OCI-LY7 (cell line): ENCODE data around the gene CATSPERD. TPM values are rescaled to one million over a fixed set of nuclear protein-coding genes. Genes with fewer than 3 reads are reported as not detected.

Experiments
- BruUV-seq: library from RNA; stranded (reverse); fragments of 400-500 nt; replicated peaks from 2 replicates; lab custom pipeline; 2021; lab: Mats Ljungman, UMichigan
- CTCF ChIA-PET: fragments of 300-600 bp; sonication (Branson Sonifier 250); formaldehyde crosslinking; loops from one replicate; lab custom pipeline; 2022; ENCODE audit warnings: antibody characterized with exemption; ENCODE audit not compliant: unreplicated experiment; lab: Charles Lee
- POLR2A ChIA-PET: fragments of 300-600 bp; sonication (Branson Sonifier 250); formaldehyde crosslinking; loops from one replicate; lab custom pipeline; 2022; ENCODE audit warnings: antibody characterized with exemption; lab: Charles Lee
- DNase-seq: peaks from one replicate; pipeline ENCODE4 v3.0.0-alpha.2; 2015; ENCODE audit warnings: low spot score
- H2AFZ ChIP-seq: fragments of 200-600 bp; sonication (generic), shearing (Covaris generic); 2 replicates; pipeline ENCODE4 v1.6.1; 2014; ENCODE audit warnings: mild to moderate bottlenecking, antibody characterized with exemption, low read length, moderate library complexity
- H3K27ac ChIP-seq: fragments of 200-600 bp; sonication (generic); 2 replicates; pipeline ENCODE4 v1.5.1; 2014; ENCODE audit warnings: mixed run types, low read depth, mild to moderate bottlenecking, moderate library complexity, low read length, inconsistent platforms; ENCODE audit not compliant: poor library complexity, severe bottlenecking
- H3K36me3 ChIP-seq: fragments of 200-600 bp; sonication (generic); 2 replicates; pipeline ENCODE4 v1.6.1; 2014; ENCODE audit warnings: mild to moderate bottlenecking, antibody characterized with exemption, low read length, moderate library complexity, mixed read lengths; ENCODE audit not compliant: insufficient read depth
- H3K4me1 ChIP-seq: fragments of 200-600 bp; sonication (generic); 2 replicates; pipeline ENCODE4 v1.5.1; 2014; ENCODE audit warnings: mild to moderate bottlenecking, low read length; ENCODE audit not compliant: insufficient read depth, poor library complexity, severe bottlenecking
- H3K4me2 ChIP-seq: fragments of 200-600 bp; sonication (generic); 2 replicates; pipeline ENCODE4 v1.6.1; 2014; ENCODE audit warnings: mild to moderate bottlenecking, low read length
- H3K4me3 ChIP-seq: fragments of 200-600 bp; sonication (generic); 2 replicates; pipeline ENCODE4 v1.5.1; 2014; ENCODE audit warnings: mild to moderate bottlenecking, low read depth, low read length; ENCODE audit not compliant: poor library complexity, severe bottlenecking
- H3K79me2 ChIP-seq: fragments of 200-600 bp; sonication (generic); 2 replicates; pipeline ENCODE4 v1.6.1; 2016; ENCODE audit warnings: low read depth, mild to moderate bottlenecking, low read length, moderate library complexity, mixed read lengths; ENCODE audit not compliant: insufficient read depth
- H3K9me2 ChIP-seq: fragments of 200-600 bp; sonication (generic); 2 replicates; pipeline ENCODE4 v1.6.1; 2016; ENCODE audit warnings: mild to moderate bottlenecking, low read length, mixed read lengths; ENCODE audit not compliant: insufficient read depth
- H3K9me3 ChIP-seq: fragments of 200-600 bp; sonication (generic); 2 replicates; pipeline ENCODE4 v1.6.1; 2014; ENCODE audit warnings: mild to moderate bottlenecking, mixed run types, low read length, mixed read lengths
- H4K20me1 ChIP-seq: fragments of 200-600 bp; sonication (generic); 2 replicates; pipeline ENCODE4 v1.6.1; 2014; ENCODE audit warnings: mild to moderate bottlenecking, antibody characterized with exemption, low read length, moderate library complexity, mixed read lengths; ENCODE audit not compliant: insufficient read depth
- CTCF ChIP-seq: fragments of 200-600 bp; sonication (generic); conservative IDR thresholded peaks from 2 replicates; pipeline ENCODE4 v1.5.1; 2014; ENCODE audit warnings: mild to moderate bottlenecking, antibody characterized with exemption, low read length, moderate library complexity, mixed read lengths
- EZH2phosphoT487 ChIP-seq: fragments of 200-600 bp; sonication (generic); IDR thresholded peaks from 2 replicates; pipeline ENCODE4 v1.6.1; 2018; ENCODE audit warnings: low read depth, borderline replicate concordance, mild to moderate bottlenecking, mixed run types, antibody characterized with exemption, low read length, moderate library complexity, mixed read lengths
- intact Hi-C: fragments of 100-400 bp; cut with micrococcal nuclease; formaldehyde crosslinking; loops from one replicate; pipeline ENCODE4 v1.10.0; 2022; ENCODE audit not compliant: unreplicated experiment
- total RNA-seq, 2 experiments: library from RNA; depleted of rRNA in 1 of 2; stranded (reverse); fragments of >200 nt in 1 of 2; shearing (Covaris generic) in 1 of 2; gene quantifications; 2 replicates each; pipeline ENCODE4 v1.2.3, GENCODE V29; 2014 to 2022

The CATSPERD gene
- total RNA-seq, 2 experiments from 2014 or later, result not detected

- H2AFZ ChIP-seq, result no peak overlapping the region
- POLR2A ChIA-PET, result interaction anchor here (0.7 kb wide), 2 partner anchors 16 to 1838 kb away, joined by 3 to 4 read pairs; partner anchors contain the start of gene RPL36
- no peak overlapping the region for H3K27ac ChIP-seq
- DNase-seq, result no peak
- no peak overlapping the region for H3K4me2 ChIP-seq
- peaks cover 91% of the 10 kb centered on the region for H3K36me3 ChIP-seq
- H3K9me2 ChIP-seq, result no peaks in the 10 kb centered on the region
- H3K4me1 ChIP-seq, result no peaks in the 10 kb centered on the region
- H4K20me1 ChIP-seq, result no peaks in the 10 kb centered on the region
- TF ChIP-seq EZH2phosphoT487, result no peak
- TF ChIP-seq CTCF, result no peak
- CTCF ChIA-PET, result interaction anchor here (0.6 kb wide), 1 partner anchor 246 kb away, joined by 3 read pairs; no protein-coding TSS in a partner anchor
- intact Hi-C loops, result no loop called here
- H3K9me3 ChIP-seq, result no peaks in the 10 kb centered on the region
- H3K4me3 ChIP-seq, result no peak overlapping the region
- no peaks in the 10 kb centered on the region for H3K79me2 ChIP-seq
- no TSS peak for BruUV-seq
These were observed 14.9 kb upstream of the CATSPERD start for GRCh38 chr19:5705552-5705951.

- TF ChIP-seq EZH2phosphoT487 (no peak), CTCF (no peak)
- H2AFZ ChIP-seq, result no peak overlapping the region
- H3K9me3 ChIP-seq, result no peaks in the 10 kb centered on the region
- no peak overlapping the region for H3K4me2 ChIP-seq
- no peak overlapping the region for H3K27ac ChIP-seq
- intact Hi-C loops, result no loop called here
- peaks cover 92% of the 10 kb centered on the region for H3K36me3 ChIP-seq
- no peaks in the 10 kb centered on the region for H4K20me1 ChIP-seq
- no peaks in the 10 kb centered on the region for H3K4me1 ChIP-seq
- ChIA-PET POLR2A (no interaction called here), CTCF (no interaction called here)
- no peak overlapping the region for H3K4me3 ChIP-seq
- no peaks in the 10 kb centered on the region for H3K79me2 ChIP-seq
- no peak for DNase-seq
- no TSS peak for BruUV-seq
- H3K9me2 ChIP-seq, result no peaks in the 10 kb centered on the region
These were observed 13.4 kb upstream of the CATSPERD start for GRCh38 chr19:5706876-5707573.
